HCT116 (cell line): ENCODE data around the gene ARHGEF16. TPM values are rescaled to one million over a fixed set of nuclear protein-coding genes. Genes with fewer than 3 reads are reported as not detected.

Experiments used
- ATAC-seq: fragments of 200-7000 bp; cut with Tn5 transposase; 2 replicates; pipeline ENCODE4 v1.9.1; 2020; ENCODE audit warnings: mild to moderate bottlenecking, moderate library complexity
- BruUV-seq: library from RNA; stranded (reverse); fragments of 400-500 nt; replicated peaks from 2 replicates; lab custom pipeline; 2021; lab: Mats Ljungman, UMichigan
- CTCF ChIA-PET: fragments of 300-600 bp; sonication (Branson Sonifier 250); formaldehyde crosslinking; loops from one replicate; lab custom pipeline; 2021; ENCODE audit warnings: antibody characterized with exemption; lab: Charles Lee
- POLR2A ChIA-PET: fragments of 300-600, 350-600 bp; sonication (Branson Sonifier 250); formaldehyde crosslinking; loops from one replicate; lab custom pipeline; 2021; ENCODE audit warnings: antibody characterized with exemption; lab: Charles Lee
- RAD21 ChIA-PET, 2 experiments: fragments of 300-600 bp; sonication (Branson Sonifier 250); formaldehyde crosslinking; loops; one replicate each; lab custom pipeline; 2023; ENCODE audit warnings: low total read pairs in 2 of 2; ENCODE audit not compliant: uncharacterized antibody in 2 of 2, unreplicated experiment in 2 of 2, low non-redundant PET in 1 of 2; lab: Charles Lee
- DNase-seq: peaks from one replicate; pipeline ENCODE4 v3.0.0-alpha.2; 2010; ENCODE audit warnings: low read depth, low spot score
- H2AFZ ChIP-seq: fragments of 200-600 bp; shearing (Covaris generic), sonication (generic); 2 replicates; pipeline ENCODE4 v1.6.1; 2017; ENCODE audit warnings: low read depth, mixed run types, mixed read lengths, antibody characterized with exemption, low read length; ENCODE audit not compliant: poor library complexity, severe bottlenecking
- H3K27ac ChIP-seq: 2 replicates; pipeline ENCODE4 v1.5.1; 2012; ENCODE audit warnings: low read depth, low read length
- H3K27me3 ChIP-seq: fragments of 200-600 bp; sonication (generic); 2 replicates; pipeline ENCODE4 v1.6.1; 2016; ENCODE audit warnings: mixed run types, low read length, mixed read lengths; ENCODE audit not compliant: insufficient read depth
- H3K36me3 ChIP-seq, 2 experiments: fragments of 200-500 bp in 1 of 2; fragments of 200-600 bp in 1 of 2; sonication (Bioruptor generic) in 1 of 2; sonication (generic) in 1 of 2; 2 replicates each; pipeline versions ENCODE4 v1.5.1 to v1.6.1; 2014 to 2016; ENCODE audit warnings: low read length in 2 of 2, inconsistent platforms in 1 of 2, mixed read lengths in 1 of 2, mixed run types in 1 of 2; ENCODE audit not compliant: insufficient read depth in 2 of 2, control insufficient read depth in 1 of 2
- H3K4me1 ChIP-seq, 2 experiments: fragments of 200-600 bp in 1 of 2; sonication (generic) in 1 of 2; 2 replicates each; pipeline versions ENCODE4 v1.5.1 to v1.6.1; 2012 to 2017; ENCODE audit warnings: low read length in 2 of 2, inconsistent platforms in 1 of 2, mild to moderate bottlenecking in 1 of 2, mixed read lengths in 1 of 2, mixed run types in 1 of 2, moderate library complexity in 1 of 2; ENCODE audit not compliant: insufficient read depth in 2 of 2, control insufficient read depth in 1 of 2
- H3K4me2 ChIP-seq: fragments of 200-600 bp; sonication (generic); 2 replicates; pipeline ENCODE4 v1.6.1; 2017; ENCODE audit warnings: mixed run types, low read length, mixed read lengths
- H3K4me3 ChIP-seq, 2 experiments: fragments of 200-600 bp in 1 of 2; sonication (generic) in 1 of 2; replicated peaks in 1 of 2; 2 replicates each; pipeline ENCODE4 v1.5.1; 2011 to 2016; ENCODE audit warnings: low read length in 2 of 2, control low read depth in 1 of 2, low read depth in 1 of 2, mild to moderate bottlenecking in 1 of 2, mixed read lengths in 1 of 2, mixed run types in 1 of 2
- H3K79me2 ChIP-seq: fragments of 200-600 bp; sonication (generic); 2 replicates; pipeline ENCODE4 v1.6.1; 2017; ENCODE audit warnings: mild to moderate bottlenecking, mixed run types, low read length, moderate library complexity, mixed read lengths; ENCODE audit not compliant: insufficient read depth
- H3K9ac ChIP-seq: fragments of 200-600 bp; sonication (generic); 2 replicates; pipeline ENCODE4 v1.6.1; 2016; ENCODE audit warnings: low read length, mixed read lengths
- H3K9me2 ChIP-seq: fragments of 200-600 bp; sonication (generic), shearing (Covaris generic); 2 replicates; pipeline ENCODE4 v1.6.1; 2017; ENCODE audit warnings: mixed run types, mild to moderate bottlenecking, moderate library complexity; ENCODE audit not compliant: insufficient read depth
- H3K9me3 ChIP-seq, 2 experiments: fragments of 200-500 bp in 1 of 2; fragments of 200-600 bp in 1 of 2; sonication (Bioruptor generic) in 1 of 2; sonication (generic) in 1 of 2; 2 replicates each; pipeline ENCODE4 v1.6.1; 2014 to 2017; ENCODE audit warnings: low read length in 2 of 2, mixed read lengths in 2 of 2, inconsistent platforms in 1 of 2, low read depth in 1 of 2, mild to moderate bottlenecking in 1 of 2, mixed run types in 1 of 2, moderate library complexity in 1 of 2; ENCODE audit not compliant: control insufficient read depth in 1 of 2, insufficient read depth in 1 of 2
- H4K20me1 ChIP-seq: fragments of 200-600 bp; sonication (generic), shearing (Covaris generic); 2 replicates; pipeline ENCODE4 v1.6.1; 2017; ENCODE audit warnings: mixed run types, mild to moderate bottlenecking, moderate library complexity; ENCODE audit not compliant: insufficient read depth
- ATF3 ChIP-seq: IDR thresholded peaks from 2 replicates; pipeline ENCODE4 v1.6.1; 2012
- CBX3 ChIP-seq: IDR thresholded peaks from 2 replicates; pipeline ENCODE4 v1.6.1; 2012; ENCODE audit warnings: low read depth
- JUND ChIP-seq: IDR thresholded peaks from 2 replicates; pipeline ENCODE4 v1.6.1; 2012
- POLR2AphosphoS5 ChIP-seq: IDR thresholded peaks from 2 replicates; pipeline ENCODE4 v1.6.1; 2011; ENCODE audit warnings: mild to moderate bottlenecking, low read depth, low read length, moderate library complexity
- RAD21 ChIP-seq: IDR thresholded peaks from 2 replicates; pipeline ENCODE4 v1.6.1; 2012; ENCODE audit warnings: low read depth, mild to moderate bottlenecking
- SP1 ChIP-seq: IDR thresholded peaks from 2 replicates; pipeline ENCODE4 v1.6.1; 2012; ENCODE audit warnings: low read depth
- ZBTB33 ChIP-seq: IDR thresholded peaks from 2 replicates; pipeline ENCODE4 v1.6.1; 2011; ENCODE audit warnings: mild to moderate bottlenecking, low read length, moderate library complexity; ENCODE audit not compliant: insufficient replicate concordance; ENCODE audit errors: extremely low read depth
- ZFX ChIP-seq: fragments of 450-650 bp; IDR thresholded peaks from 2 replicates; pipeline ENCODE4 v1.6.1; 2017
- intact Hi-C: fragments of 100-400 bp; cut with micrococcal nuclease; formaldehyde crosslinking; loops from 2 replicates; pipeline ENCODE4 v1.10.0; 2022
- total RNA-seq: library from RNA; stranded (reverse); gene quantifications from one replicate; pipeline ENCODE4 v1.2.1, GENCODE V29; 2021; ENCODE audit not compliant: unreplicated experiment
- TF ChIP-seq, protein P1 (sequence below): IDR thresholded peaks from 2 replicates; pipeline ENCODE4 v1.6.1; 2012; ENCODE audit warnings: low read depth

ARHGEF16 gene
- total RNA-seq, 1 experiment from 2014 or later = 37.4 TPM

GRCh38 chr1:3520419-3521378 is 66.2 kb downstream of the ARHGEF16 start:
- intact Hi-C loops = no loop called here
- H3K9me2 ChIP-seq = no peaks in the 10 kb centered on the region
- no peaks in the 10 kb centered on the region for H3K36me3 ChIP-seq
- H3K4me2 ChIP-seq = no peak overlapping the region
- ATAC-seq = no peak
- no peak overlapping the region for H3K4me3 ChIP-seq
- H3K4me1 ChIP-seq = no peaks in the 10 kb centered on the region
- no peak overlapping the region for H2AFZ ChIP-seq
- H3K9me3 ChIP-seq = no peaks in the 10 kb centered on the region
- DNase-seq = no peak
- H4K20me1 ChIP-seq = no peaks in the 10 kb centered on the region
- H3K27me3 ChIP-seq = no peaks in the 10 kb centered on the region
- H3K27ac ChIP-seq = no peak overlapping the region
- BruUV-seq = no TSS peak
- TF ChIP-seq ZBTB33 (no peak), ATF3 (no peak), ZFX (no peak)
- TF ChIP-seq, all 23 proteins: peak for 0
- ChIA-PET RAD21 (interaction anchor here in 1 of 2 experiments (0.7 kb wide), 1 partner anchor 44 kb away, joined by 3 read pairs; no protein-coding TSS in a partner anchor), POLR2A (no interaction called here), CTCF (no interaction called here)
- Histone ChIP-seq H3K79me2 (no peaks in the 10 kb centered on the region), H3K9ac (no peak overlapping the region)

DNA sequence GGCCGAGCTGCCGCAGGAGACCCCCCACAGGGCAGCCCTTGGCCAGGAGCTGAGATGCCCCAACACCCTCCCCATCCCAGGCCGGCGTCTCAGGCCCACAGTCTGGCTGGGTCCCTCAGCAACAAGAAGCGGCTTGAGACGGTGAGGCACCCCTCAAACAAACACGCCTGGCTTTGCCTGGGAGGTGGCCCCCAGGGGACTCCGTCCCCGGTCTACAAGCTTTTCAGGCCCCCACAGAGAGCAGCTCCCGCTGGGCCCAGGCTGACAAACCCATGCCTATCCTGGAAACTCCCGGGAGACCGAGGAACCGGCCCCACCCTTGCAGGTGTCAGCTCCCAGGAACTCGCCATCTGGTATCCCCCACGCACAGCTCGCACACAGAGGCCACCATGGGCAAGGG is 67.0 kb downstream of the ARHGEF16 start:
- Histone ChIP-seq H2AFZ (no peak overlapping the region), H3K9me3 (no peaks in the 10 kb centered on the region), H3K4me3 (no peak overlapping the region), H3K9ac (no peak overlapping the region), H3K79me2 (no peaks in the 10 kb centered on the region), H3K36me3 (no peaks in the 10 kb centered on the region), H3K9me2 (no peaks in the 10 kb centered on the region), H3K4me1 (no peaks in the 10 kb centered on the region), H4K20me1 (no peaks in the 10 kb centered on the region), H3K27me3 (no peaks in the 10 kb centered on the region), H3K27ac (no peak overlapping the region), H3K4me2 (no peak overlapping the region)
- CTCF ChIA-PET = no interaction called here
- ATAC-seq (no peak), DNase-seq (no peak)
- no TSS peak for BruUV-seq
- RAD21 ChIA-PET = no interaction called here
- intact Hi-C loops = no loop called here
- POLR2A ChIA-PET = no interaction called here
- no peak for TF ChIP-seq RAD21
- no peak for TF ChIP-seq POLR2AphosphoS5
- TF ChIP-seq, protein P1, sequence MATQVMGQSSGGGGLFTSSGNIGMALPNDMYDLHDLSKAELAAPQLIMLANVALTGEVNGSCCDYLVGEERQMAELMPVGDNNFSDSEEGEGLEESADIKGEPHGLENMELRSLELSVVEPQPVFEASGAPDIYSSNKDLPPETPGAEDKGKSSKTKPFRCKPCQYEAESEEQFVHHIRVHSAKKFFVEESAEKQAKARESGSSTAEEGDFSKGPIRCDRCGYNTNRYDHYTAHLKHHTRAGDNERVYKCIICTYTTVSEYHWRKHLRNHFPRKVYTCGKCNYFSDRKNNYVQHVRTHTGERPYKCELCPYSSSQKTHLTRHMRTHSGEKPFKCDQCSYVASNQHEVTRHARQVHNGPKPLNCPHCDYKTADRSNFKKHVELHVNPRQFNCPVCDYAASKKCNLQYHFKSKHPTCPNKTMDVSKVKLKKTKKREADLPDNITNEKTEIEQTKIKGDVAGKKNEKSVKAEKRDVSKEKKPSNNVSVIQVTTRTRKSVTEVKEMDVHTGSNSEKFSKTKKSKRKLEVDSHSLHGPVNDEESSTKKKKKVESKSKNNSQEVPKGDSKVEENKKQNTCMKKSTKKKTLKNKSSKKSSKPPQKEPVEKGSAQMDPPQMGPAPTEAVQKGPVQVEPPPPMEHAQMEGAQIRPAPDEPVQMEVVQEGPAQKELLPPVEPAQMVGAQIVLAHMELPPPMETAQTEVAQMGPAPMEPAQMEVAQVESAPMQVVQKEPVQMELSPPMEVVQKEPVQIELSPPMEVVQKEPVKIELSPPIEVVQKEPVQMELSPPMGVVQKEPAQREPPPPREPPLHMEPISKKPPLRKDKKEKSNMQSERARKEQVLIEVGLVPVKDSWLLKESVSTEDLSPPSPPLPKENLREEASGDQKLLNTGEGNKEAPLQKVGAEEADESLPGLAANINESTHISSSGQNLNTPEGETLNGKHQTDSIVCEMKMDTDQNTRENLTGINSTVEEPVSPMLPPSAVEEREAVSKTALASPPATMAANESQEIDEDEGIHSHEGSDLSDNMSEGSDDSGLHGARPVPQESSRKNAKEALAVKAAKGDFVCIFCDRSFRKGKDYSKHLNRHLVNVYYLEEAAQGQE = no peak
- TF ChIP-seq SP1 = no peak
- TF ChIP-seq CBX3 = no peak
- no peak for TF ChIP-seq ZBTB33
- no peak for TF ChIP-seq ATF3
- no peak for TF ChIP-seq JUND
